HG03066 (cell line): ENCODE measurements around the gene DNM2.

ENCODE experiments used
- ATAC-seq: cut with Tn5 transposase; IDR thresholded peaks from one replicate; pipeline ENCODE4 v1.9.1; 2021; ENCODE audit warnings: low read depth; ENCODE audit not compliant: unreplicated experiment

DNM2 gene

DNA sequence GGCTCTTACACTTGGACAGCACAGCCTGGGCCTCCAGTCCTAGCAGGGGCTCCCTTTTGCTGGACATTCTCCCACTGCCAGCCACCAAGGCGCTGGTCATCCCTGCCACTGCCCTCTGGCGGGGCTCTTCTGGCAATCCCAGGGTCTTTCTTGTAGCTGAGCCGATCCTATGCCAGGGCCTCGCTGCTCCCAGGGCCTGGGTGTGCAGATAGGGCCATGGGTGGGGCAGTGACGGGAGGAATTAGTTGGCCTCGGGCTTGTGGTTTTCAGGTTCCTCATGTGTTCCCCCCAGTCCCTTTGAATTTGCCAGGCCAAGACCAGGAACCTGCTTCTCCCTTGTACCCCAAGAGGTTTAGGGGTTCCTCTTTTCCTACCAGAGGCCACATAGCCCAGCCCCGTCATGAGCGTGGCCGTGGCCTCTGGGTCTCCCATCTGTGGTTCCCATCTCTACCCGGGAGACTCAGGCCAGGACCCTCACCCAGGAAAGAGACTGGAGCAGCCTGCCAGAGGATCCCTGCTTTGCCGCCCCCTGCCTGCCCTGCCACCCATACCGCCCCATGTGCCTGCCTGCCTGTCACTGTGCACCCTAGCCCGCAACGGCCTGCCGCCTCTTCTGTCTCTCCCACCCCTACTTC is 91.9 kb downstream of the DNM2 start:
- no peak for ATAC-seq

DNA sequence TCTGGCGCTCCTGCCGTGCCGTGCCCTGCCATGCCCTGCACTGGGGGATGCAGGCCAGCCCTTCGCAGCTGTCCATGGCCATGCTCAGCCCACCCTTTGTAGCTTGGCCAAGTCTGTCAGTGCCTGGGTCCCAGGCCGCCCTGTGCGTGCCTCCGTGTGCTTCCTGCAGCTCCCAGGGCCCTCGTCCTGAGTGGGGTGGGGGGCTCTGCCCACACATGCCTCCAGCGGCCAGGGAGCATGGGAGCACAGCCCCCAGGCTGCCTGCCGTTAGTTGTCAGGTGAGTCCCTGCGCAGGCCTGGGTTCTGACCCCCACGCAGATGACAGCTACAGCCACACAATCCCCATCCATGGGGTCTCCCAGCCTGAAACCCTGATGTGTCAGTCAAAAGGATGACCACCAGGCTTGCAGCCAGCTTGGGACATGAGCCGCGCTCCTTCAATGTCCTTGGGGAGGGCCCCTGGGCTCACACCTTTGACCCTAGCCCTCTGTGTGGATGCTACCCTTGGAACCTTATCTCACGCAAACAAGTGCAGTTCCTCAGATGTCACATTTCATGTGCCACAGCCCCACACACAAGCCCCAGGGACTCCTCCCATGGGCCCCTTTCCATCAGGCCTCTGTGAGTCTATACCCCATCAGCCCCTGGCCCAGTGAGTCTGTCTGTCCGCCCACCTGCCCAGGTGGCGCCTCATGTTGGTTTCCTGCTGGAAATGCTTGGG is 93.7 kb downstream of the DNM2 start:
- no peak for ATAC-seq

DNA sequence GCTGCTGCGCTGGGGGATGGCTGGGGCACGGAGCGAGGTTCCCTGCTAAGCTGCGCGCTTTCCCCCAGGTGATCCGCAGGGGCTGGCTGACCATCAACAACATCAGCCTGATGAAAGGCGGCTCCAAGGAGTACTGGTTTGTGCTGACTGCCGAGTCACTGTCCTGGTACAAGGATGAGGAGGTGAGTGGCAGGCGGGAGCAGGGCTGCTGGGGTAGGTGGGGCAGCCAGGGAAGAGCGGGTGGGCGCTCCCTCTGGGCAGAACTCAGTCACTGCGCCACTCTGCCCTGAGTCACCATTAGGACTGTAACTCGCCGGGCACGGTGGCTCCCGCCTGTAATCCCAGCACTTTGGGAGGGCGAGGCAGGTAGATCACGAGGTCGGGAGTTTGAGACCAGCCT is 94.3 kb downstream of the DNM2 start:
- no peak for ATAC-seq

DNA sequence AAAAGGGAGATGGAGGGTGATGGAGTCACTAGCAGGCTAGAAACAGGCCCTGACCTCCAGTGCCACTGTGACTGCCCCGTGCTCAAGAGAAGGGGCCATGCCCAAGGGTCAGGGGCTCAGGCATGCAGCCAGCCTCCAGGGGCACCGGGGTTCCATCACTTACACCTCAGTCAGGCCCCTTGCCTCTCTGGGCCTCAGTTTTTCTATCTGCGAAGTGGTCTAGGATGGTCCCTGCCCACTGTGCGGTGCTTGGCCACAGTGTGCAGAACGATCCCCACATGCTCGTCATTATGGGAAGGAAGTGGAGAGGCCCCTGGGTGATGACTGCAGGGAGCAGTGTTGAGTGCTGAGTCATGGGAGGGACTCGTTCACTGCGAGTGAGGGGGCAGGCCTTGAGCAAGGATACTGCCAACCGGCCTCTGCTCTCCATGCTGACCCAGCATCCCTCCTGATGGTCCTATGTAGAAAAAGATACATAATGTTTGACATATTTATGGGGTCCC is 95.1 kb downstream of the DNM2 start:
- ATAC-seq, result no peak

DNA sequence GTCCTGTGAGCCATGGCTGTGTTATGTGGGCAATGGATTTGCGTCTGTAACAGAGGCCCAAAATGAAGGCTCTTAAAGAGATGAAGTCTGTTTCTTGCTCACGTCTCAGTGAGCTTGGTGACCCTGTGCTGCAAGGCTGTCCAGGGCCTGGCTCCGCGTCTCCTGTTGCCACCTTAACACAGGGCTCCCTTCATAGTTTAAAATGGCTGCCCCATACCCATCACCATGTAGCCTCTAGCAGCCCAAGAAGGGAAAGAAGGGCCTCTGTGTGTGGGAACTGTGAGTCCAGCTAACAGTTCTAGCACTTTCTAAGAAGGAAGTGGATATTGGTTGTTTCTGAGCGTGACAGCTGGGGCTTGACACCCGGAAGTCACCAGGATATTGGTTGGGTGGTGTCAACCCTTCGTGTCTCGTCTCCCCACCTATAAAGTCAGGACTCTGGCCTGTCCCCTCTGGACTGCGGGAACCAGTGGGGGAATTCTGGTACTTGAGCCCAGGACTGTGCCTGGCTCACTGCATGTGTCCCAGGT is 97.2 kb downstream of the DNM2 start:
- no peak for ATAC-seq

DNA sequence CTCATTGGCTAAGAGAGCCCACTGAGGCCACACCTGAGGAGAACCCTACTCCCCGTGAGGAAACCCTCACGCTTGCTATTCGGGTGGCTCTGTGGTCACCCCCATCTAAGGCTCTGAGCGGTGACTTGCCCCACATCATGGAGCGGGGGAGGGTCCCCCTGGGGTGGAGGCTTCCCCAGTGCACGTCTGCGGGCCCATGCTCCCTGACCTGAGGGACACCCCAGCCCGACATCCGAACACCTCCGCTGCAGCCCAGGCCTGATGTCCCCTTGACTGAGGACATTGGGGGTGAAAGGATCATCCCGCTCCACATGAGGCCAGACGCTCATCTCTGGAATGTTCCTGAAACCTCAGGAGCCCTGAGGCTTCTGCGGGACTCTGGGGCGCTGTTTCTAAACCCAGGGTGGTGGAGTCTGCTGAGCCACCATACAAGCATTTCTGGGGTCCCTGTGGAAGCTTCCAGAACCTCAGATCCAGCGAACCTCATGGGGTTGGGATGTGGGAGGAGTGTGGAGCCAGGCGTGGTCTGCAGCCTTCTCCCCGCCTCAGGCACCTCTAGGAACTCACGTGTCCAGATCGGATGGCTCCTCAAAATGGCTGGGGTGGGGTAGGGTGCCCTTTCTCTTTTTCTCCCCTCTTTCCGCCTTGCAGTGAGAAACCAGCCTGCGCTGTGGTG is 98.2 kb downstream of the DNM2 start:
- no peak for ATAC-seq

DNA sequence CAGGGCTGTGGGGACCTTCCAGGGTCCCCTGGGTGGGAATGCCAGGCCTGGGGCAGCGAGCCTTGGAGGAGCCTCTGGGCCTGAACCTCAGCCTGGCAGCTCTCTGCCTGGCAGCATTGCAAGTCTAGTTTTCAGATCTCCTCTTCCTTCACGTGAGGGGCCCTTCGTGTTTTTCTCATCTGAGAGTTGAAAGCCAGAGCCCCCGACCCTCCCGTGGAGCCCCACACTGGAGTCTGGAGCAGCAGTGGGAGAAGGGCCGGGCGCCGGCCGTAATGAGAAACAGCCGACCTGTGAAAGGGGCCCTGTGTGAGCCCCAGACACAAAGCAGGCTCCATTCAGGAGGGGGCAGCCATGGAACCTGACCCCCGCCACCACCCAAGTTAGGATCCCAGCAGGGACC is 98.8 kb downstream of the DNM2 start:
- ATAC-seq, result no peak

DNA sequence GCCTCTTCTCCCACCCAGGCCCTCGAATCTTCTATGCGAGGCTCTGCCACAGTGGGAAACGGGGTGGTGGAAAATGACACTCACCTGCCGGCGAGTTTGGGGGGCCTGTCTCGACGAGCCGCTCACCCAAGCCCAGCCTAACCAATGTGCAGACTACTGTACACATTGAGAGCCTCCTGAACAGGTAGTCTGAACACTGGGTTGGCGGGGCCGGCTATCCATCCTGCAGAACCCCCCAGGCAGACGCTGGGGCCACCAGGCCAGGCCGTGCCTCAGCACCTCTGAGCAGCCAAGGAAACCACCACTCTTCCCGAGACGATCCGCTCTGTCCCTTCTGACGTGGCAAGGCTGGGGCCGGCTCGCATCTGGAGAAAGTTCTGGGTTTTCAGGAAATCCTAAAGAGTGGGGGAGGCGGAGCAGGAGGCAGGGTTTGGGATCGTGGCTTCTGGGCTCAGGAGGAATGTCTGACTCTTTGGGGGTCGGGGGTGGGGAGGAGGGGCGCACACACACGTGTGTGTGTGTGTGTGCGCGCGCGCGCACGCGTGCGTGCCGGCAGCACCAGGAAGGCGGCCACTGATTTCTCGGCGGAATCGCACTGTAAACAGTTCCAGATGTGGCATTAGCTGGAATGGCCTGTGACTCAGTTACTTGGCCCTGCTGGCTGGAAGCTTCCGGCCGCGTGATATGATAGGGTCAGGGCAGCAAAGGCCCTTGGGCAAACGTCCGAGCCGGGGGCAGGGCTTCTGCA is 99.6 kb downstream of the DNM2 start:
- no peak for ATAC-seq

DNA sequence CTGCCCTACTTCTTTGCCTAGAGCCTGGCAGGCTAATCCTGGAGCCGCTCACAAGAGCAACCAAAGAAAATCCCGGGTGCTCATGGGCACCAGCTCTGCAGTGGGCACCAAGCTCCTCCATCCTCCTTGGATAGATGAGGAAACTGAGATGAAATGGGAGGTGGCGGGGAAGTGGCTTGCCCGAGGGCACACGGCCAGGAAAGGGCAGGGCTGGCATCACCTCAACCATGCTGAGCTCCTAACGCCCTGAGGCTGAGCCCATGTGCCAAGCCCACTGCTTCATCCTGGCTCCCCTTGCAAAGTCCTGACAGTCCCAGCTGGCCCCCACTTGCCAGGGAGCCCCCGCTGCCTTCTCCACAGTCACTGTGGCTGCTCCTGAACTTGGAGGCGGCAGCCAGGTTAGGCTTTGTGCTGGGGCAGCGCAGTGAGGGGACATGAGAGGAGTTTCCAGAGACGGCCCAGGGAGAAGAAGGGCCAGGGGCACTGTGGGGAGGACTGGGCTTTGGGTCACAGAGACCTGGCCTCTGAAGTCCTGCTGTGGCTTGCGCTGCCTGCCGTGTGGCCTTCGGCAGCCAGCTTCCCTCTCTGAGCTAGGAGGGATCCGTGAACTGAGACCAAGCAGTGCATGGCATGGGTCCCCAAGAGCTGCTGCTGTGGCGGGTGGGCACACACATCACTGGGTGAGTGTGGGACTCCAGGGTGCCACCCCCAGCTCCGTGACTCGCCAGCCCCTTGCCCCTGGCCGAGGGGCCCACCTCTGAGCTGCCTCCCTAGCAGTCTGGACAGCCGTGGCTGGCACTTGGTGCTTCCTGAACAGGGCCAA is 100.6 kb downstream of the DNM2 start:
- no peak for ATAC-seq

DNA sequence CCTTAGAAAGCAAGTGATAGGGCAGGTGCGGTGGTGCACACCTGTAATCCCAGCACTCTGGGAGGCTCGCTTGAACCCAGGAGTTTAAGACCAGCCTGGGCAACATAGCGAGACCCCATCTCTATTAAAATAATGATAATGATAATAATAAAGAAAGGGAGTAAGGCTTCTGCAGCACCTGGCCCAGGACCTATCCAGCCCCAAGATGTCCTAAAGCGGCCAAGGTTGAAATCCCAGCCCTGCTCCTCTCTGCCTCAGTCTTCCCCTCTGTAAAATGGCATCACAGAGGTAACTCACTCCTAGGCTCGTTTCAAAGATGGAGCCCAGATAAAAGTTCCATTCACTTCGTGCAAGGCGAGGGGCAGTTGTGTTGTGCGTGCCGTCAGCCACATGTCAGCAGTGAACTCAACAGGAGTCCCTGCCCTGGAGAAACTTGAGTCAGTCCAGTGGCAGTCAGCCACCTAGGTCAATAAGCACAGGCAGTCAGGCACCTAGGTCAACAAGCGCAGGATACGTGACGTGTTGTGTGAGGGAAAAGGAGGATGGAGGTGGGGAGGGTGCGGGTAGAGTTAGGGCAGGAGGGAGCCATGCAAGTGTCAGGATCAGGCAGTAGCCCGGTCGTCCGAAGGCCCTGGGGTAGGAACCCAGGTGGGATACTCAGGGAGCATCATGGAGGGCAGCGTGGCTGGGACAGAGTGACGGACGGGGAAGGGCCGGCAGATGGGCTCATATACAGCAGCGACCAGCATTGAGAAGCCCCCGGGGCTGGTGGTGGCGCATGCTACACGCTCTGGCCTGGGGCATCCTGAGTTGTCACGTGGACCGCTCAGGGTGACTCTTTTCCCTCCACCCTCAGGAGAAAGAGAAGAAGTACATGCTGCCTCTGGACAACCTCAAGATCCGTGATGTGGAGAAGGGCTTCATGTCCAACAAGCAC is 101.5 kb downstream of the DNM2 start:
- ATAC-seq, result no peak

DNA sequence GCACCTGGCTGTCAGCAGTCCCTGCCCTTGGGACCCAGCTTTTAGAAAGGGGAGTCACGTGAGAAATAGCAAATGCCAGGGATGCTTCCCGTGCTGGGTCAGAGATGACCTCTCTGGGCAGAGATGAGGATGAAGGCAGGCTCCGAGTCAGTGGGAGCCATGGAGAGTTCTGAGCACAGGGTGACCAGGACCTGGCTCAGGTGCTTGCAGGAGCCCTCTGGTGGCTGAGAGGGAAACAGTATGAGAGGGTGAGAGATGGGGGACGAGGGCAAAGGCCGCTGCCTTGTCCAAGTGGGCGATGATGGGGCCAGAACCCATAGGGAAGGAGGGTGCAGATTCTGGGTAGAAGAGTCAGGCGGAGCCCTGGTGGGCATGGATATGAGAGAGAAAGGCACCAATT is 102.3 kb downstream of the DNM2 start:
- ATAC-seq, result no peak

DNA sequence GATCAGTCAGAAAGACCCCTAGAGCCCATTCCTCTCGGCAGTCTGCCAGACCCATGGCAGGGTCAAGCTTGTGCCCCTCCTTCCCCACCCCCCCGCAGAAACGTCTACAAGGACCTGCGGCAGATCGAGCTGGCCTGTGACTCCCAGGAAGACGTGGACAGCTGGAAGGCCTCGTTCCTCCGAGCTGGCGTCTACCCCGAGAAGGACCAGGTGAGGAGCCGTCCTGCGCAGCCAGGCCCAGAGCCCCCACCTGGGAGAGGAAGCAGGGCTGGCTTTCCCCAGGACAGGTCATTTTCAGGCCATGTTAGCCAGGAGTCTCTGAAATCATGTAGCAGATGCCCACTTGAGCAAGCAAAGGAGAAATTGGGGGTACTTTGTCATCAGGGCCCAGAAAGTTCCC is 105.8 kb downstream of the DNM2 start:
- ATAC-seq, result no peak

DNA sequence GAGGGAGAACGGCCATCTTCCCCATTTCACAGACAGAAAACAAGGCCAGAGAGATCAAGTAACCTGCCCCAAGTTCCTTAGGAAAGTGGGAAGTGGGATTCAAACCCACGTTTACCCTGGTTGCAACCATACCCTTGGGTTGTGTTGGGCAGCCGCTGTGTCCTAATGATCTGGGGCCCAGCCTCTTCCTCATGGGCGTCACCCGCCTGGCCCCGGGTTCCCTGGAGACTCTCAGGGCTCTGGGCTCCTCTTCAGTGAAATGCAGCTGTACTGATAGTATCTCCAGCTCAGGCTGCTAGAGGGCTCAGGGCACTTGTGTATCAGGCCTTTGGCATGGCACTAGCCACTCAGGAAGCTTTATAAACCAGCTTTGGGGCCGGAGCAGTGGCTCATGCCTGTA is 108.4 kb downstream of the DNM2 start:
- no peak for ATAC-seq

DNA sequence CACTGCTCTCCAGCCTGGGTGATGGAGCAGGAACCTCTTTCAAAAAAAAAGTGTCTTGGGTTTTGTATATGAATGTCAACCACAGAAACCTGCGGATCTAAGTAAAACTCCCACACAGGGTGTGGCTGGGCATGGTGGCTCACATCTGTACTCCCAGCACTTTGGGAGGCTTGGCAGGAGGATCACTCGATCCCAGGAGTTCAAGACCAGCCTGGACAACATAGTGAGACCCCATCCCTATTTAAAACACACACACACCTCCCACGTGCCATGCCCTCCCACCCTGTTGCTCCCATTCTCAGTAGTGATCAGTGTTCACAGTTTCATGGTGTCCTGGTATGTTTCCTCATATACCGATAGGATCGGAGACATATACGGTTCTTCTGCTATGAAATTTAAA is 109.0 kb downstream of the DNM2 start:
- ATAC-seq, result no peak

DNA sequence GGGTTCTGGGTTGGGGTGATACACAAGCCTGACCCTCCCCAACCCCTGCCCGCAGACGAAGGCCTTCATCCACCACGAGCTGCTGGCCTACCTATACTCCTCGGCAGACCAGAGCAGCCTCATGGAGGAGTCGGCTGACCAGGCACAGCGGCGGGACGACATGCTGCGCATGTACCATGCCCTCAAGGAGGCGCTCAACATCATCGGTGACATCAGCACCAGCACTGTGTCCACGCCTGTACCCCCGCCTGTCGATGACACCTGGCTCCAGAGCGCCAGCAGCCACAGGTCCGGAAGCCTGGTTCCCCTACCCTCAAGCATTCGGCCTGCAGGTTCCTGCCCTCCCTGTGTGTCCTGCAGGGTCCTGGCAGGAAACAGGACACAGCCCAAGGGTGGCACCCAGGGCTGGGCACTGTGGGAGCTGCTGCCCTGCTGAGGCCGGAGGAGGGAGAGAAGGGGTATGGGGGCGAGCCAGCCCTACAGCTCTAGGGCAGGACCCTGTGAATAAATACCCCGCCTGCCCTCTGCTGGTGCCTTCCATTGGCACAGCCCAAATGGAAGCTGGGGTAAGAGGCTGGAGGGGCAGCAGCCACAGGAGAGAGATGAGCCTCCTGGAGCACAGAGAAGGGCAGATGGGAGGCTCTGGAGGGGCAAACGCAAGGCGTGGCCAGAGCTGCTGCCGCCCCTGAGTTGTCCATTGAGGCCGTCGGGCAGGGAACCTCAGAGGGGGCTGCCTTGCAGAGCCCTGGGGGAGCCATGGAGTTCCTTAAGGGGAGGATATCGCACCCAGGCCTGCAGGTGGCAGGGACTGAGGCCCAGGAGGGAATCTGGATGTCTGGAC is 111.3 kb downstream of the DNM2 start:
- no peak for ATAC-seq

DNA sequence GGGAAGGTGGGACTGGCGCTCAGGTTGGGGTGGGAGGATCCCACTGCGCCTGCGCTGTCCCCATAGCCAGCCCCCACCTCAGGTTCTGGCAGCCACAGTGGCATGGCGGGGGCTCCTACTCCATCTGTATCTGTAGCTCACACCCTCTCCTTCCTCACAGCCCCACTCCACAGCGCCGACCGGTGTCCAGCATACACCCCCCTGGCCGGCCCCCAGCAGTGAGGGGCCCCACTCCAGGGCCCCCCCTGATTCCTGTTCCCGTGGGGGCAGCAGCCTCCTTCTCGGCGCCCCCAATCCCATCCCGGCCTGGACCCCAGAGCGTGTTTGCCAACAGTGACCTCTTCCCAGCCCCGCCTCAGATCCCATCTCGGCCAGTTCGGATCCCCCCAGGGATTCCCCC is 112.1 kb downstream of the DNM2 start:
- no peak for ATAC-seq

DNA sequence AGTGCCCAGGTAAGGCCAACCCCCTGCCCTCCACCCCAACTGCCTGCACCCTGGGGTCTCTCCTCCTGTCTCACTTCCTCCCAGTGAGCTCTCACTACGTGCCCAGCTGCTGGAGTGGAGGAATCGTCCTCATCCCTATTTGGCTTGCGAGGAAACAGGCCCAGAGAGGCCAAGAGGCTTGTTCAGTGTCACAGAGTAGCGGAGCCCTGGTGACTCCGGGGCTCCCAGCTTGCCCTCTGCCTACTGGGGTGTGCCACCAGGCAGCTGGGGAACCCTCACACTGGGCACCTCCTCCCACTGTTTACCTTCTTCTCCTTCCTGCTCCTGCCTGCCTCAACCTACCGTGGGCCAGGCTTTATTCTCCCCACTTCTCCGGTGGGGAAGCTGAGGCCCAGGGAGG is 112.5 kb downstream of the DNM2 start:
- no peak for ATAC-seq
